ENCODE measurements around the gene DALRD3.

DNA sequence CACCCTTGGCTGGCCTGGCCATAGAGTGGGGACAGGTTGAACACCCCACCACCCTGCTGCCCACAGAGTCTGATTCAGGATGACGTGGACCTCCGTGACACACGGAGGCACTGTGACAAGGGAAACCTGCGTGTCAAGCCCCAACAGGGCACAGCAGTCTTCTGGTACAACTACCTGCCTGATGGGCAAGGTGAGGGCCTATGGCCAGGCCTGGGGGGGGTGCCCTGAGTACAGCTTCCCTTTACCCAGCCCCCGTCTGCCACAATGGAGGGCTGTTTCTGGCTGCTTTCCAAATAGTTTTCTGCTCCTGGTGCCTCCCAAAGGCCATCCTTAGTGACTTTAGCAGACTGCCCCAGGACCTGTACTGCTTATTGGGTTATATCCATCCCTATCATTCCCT lies 12.4 kb downstream of the DALRD3 start:
- TF ChIP-seq, protein P1, sequence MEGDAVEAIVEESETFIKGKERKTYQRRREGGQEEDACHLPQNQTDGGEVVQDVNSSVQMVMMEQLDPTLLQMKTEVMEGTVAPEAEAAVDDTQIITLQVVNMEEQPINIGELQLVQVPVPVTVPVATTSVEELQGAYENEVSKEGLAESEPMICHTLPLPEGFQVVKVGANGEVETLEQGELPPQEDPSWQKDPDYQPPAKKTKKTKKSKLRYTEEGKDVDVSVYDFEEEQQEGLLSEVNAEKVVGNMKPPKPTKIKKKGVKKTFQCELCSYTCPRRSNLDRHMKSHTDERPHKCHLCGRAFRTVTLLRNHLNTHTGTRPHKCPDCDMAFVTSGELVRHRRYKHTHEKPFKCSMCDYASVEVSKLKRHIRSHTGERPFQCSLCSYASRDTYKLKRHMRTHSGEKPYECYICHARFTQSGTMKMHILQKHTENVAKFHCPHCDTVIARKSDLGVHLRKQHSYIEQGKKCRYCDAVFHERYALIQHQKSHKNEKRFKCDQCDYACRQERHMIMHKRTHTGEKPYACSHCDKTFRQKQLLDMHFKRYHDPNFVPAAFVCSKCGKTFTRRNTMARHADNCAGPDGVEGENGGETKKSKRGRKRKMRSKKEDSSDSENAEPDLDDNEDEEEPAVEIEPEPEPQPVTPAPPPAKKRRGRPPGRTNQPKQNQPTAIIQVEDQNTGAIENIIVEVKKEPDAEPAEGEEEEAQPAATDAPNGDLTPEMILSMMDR (IDR thresholded peaks at IDR 0.05), result no peak
- no peak for TF ChIP-seq POLR2A (IDR thresholded peaks at IDR 0.05)

All from right lobe of liver (tissue), 4 donors.